Activated CD8-positive, alpha-beta T cell treated with anti-CD3 and anti-CD28 coated beads for 36 hours (primary cell): ENCODE results near the gene LENEP. TPM values are rescaled to one million over a fixed set of nuclear protein-coding genes. Genes with fewer than 3 reads are reported as not detected.
A peak's percentile ranks its signal among the peaks of the same experiment; 100 is the strongest.

Experiments used
- ATAC-seq: fragments of 200-7000 bp; cut with Tn5 transposase; one replicate; pipeline ENCODE4 v1.10.0; 2021; ENCODE audit warnings: mild to moderate bottlenecking, moderate library complexity
- CTCF ChIA-PET: fragments of 350-600 bp; sonication (Branson Sonifier 250); formaldehyde crosslinking; loops from one replicate; lab custom pipeline; 2021; ENCODE audit warnings: antibody characterized with exemption; lab: Charles Lee
- POLR2A ChIA-PET: fragments of 350-600 bp; sonication (Branson Sonifier 250); formaldehyde crosslinking; loops from one replicate; lab custom pipeline; 2021; ENCODE audit warnings: antibody characterized with exemption; lab: Charles Lee
- DNase-seq: peaks from one replicate; pipeline ENCODE4 v3.0.0-alpha.2; 2020
- H3K27ac Mint-ChIP-seq: one replicate; pipeline ENCODE4 v1.8.0; 2021; ENCODE audit warnings: mild to moderate bottlenecking, mixed read lengths
- H3K27me3 Mint-ChIP-seq: one replicate; pipeline ENCODE4 v1.8.0; 2021; ENCODE audit warnings: mixed read lengths
- H3K36me3 Mint-ChIP-seq: one replicate; pipeline ENCODE4 v1.8.0; 2021; ENCODE audit warnings: low read depth, mixed read lengths
- H3K4me1 Mint-ChIP-seq: one replicate; pipeline ENCODE4 v1.8.0; 2021; ENCODE audit warnings: low read depth, mixed read lengths
- H3K4me3 Mint-ChIP-seq: one replicate; pipeline ENCODE4 v1.8.0; 2021; ENCODE audit warnings: mild to moderate bottlenecking, moderate library complexity, mixed read lengths
- H3K9me3 Mint-ChIP-seq: one replicate; pipeline ENCODE4 v1.8.0; 2021; ENCODE audit warnings: mixed read lengths
- intact Hi-C: fragments of 100-400 bp; cut with micrococcal nuclease; formaldehyde crosslinking; loops from one replicate; pipeline ENCODE4 v1.10.0; 2022
- total RNA-seq, 2 experiments: library from RNA; stranded (reverse); gene quantifications; one replicate each; pipeline ENCODE4 v1.2.3, GENCODE V29; 2021
- TF ChIP-seq, protein P1 (sequence below): fragments of 200-600 bp; IDR thresholded peaks from one replicate; pipeline ENCODE4 v1.8.0; 2022; ENCODE audit warnings: antibody characterized with exemption, mild to moderate bottlenecking

LENEP gene
- total RNA-seq, 2 experiments from 2014 or later = not detected

DNA sequence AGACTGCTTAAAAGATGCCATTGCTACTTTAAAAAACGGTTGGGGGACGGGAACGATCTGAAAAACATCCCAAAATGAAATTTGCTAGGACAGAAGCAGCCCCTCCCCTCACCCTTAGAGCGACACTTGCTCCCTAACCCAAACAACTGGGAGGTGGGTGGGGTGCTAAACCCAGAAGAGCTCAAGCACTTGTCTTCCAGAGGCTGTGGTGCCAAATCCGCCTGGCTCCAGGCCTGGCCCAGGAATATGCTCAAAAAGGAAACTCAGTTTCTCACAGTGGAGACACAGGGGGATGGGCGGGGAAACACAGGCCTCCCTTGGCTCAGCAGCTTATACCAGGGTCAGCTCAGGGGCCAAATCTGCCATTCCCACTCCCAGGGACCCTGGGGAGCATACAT is 36.8 kb upstream of the LENEP start:
- Mint-ChIP-seq H3K9me3 (no peaks in the 10 kb centered on the region), H3K4me3 (peak overlapping the region; percentile 91), H3K27ac (peak overlapping the region; percentile 97), H3K36me3 (peaks cover 16% of the 10 kb centered on the region), H3K4me1 (peaks cover 67% of the 10 kb centered on the region), H3K27me3 (no peaks in the 10 kb centered on the region)
- ATAC-seq (no peak), DNase-seq (no peak)
- CTCF ChIA-PET = interaction anchor here (0.9 to 6.7 kb wide), 9 partner anchors 14 to 211 kb away, joined by 3 to 49 read pairs (median 10); partner anchors contain the start of genes ADAM15, LENEP, PMVK and SHC1
- POLR2A ChIA-PET = interaction anchor here (0.8 to 3.3 kb wide), 9 partner anchors 8 to 59 kb away, joined by 3 to 11 read pairs (median 4); partner anchors contain the start of gene FLAD1
- TF ChIP-seq, protein P1, sequence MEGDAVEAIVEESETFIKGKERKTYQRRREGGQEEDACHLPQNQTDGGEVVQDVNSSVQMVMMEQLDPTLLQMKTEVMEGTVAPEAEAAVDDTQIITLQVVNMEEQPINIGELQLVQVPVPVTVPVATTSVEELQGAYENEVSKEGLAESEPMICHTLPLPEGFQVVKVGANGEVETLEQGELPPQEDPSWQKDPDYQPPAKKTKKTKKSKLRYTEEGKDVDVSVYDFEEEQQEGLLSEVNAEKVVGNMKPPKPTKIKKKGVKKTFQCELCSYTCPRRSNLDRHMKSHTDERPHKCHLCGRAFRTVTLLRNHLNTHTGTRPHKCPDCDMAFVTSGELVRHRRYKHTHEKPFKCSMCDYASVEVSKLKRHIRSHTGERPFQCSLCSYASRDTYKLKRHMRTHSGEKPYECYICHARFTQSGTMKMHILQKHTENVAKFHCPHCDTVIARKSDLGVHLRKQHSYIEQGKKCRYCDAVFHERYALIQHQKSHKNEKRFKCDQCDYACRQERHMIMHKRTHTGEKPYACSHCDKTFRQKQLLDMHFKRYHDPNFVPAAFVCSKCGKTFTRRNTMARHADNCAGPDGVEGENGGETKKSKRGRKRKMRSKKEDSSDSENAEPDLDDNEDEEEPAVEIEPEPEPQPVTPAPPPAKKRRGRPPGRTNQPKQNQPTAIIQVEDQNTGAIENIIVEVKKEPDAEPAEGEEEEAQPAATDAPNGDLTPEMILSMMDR = no peak
- intact Hi-C loops = no loop called here

DNA sequence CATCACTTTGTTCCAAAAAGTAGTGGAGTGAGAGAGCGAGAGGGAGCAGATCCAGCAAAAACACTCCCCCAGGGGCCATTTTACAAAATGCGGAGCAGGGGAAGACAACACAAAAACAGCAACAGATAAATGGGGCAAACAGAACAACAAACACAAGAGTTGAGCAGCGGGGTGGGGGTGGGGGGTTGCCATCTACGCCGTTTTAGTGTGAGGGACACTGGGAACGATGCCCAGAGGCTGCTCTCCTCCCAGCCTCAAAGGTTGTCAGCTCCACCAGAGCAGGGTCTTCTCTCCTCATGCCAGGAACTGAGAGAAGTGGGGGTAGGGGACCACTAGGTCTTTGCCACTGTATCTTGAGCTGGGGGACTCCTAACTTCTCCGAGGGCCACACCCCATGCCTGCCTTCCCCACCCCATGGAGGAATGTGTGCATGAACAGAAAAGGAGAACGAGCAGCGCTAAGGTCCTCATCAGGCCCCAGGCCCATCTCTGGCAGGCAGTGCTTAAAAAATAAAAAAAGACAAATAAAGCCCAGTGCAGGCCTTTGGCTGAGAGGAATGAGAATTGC is 36.2 kb upstream of the LENEP start:
- intact Hi-C loops = no loop called here
- TF ChIP-seq, protein P1 = no peak
- Mint-ChIP-seq H3K36me3 (peaks cover 17% of the 10 kb centered on the region), H3K27me3 (no peaks in the 10 kb centered on the region), H3K4me1 (peaks cover 62% of the 10 kb centered on the region), H3K9me3 (no peaks in the 10 kb centered on the region), H3K27ac (peak overlapping the region; percentile 72), H3K4me3 (no peak overlapping the region)
- ChIA-PET CTCF (interaction anchor here (2.4 to 6.7 kb wide), 3 partner anchors 13 to 105 kb away, joined by 5 to 37 read pairs (median 10); partner anchors contain the start of gene SHC1), POLR2A (interaction anchor here (1.1 to 3.3 kb wide), 3 partner anchors 15 to 20 kb away, joined by 4 to 11 read pairs (median 5); no protein-coding TSS in a partner anchor)
- DNase-seq = no peak
- no peak for ATAC-seq

DNA sequence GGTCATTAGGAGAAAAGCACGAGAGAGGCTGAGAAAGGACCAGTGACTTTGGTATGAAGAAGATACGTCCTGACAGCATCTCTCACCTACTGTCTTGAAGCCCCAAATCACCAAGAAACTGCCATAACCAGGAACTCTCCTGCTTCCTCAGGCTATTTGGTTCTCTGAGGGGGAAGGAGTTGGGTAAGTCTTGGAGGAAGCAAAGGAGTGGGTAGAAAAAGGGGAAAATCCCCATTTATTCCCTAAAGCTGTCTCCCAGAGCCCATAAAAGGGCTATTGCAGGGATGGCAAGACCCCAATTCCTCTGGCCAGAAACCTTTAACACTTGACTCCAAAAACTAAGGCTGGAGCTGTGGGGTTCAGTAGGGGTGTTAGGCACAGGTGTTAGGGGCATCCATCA is 35.4 kb upstream of the LENEP start:
- peaks cover 23% of the 10 kb centered on the region for H3K36me3 Mint-ChIP-seq
- no peak for ATAC-seq
- POLR2A ChIA-PET = interaction anchor here (0.9 to 1.7 kb wide), 3 partner anchors 14 to 41 kb away, joined by 3 to 7 read pairs (median 5); partner anchors contain the start of gene CKS1B

DNA sequence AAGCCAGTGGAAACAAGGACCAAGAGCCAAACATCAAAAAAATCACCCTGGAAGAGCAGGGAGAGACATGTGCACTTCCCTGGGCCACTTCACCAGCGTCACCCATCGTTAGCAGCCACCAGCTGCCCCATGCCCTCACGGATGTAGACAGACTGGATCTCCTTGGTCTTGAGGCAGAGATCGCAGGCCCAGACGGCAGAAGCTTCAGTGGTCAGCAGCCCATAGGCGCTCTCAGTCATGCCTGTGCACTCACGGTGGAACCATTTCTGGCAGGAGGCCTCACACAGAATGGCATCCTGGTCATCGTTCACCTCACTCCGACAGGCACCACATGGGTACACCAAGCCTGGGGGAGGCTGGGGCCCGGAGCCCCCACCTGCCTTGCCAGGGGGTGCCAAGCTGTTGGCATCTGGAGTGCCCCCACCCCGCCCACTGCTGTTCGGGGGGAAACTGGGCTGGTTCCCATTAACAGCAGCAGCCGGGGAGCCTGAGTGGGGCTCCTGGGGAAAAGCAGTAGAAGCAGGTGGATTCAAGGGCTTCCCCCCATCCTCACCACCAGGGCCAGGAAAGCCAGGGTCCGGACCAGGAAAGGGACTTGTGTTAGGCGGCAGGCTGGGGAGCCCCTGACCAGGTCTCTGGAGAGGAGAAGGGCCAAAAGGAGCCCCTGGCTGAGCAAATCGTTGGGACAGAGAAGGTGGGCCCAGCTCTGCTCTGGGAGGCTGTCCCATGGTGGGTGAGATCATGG is 34.5 kb upstream of the LENEP start:
- TF ChIP-seq, protein P1 = no peak
- ChIA-PET POLR2A (interaction anchor here (0.5 to 1.7 kb wide), 4 partner anchors 13 to 177 kb away, joined by 3 to 7 read pairs (median 4); partner anchors contain the start of genes CKS1B and SLC50A1), CTCF (interaction anchor here (1.1 to 2.4 kb wide), 2 partner anchors 12 to 103 kb away, joined by 3 to 5 read pairs; no protein-coding TSS in a partner anchor)
- intact Hi-C loops = no loop called here
- Mint-ChIP-seq H3K27ac (peak overlapping the region; percentile 61), H3K27me3 (no peaks in the 10 kb centered on the region), H3K4me3 (no peak overlapping the region), H3K4me1 (peaks cover 58% of the 10 kb centered on the region), H3K36me3 (peaks cover 30% of the 10 kb centered on the region), H3K9me3 (no peaks in the 10 kb centered on the region)
- no peak for ATAC-seq
- no peak for DNase-seq

More for the DNA sequence above, 35.4 kb upstream of the LENEP start:
- CTCF ChIA-PET = interaction anchor here (2.4 to 6.7 kb wide), 2 partner anchors 58 to 104 kb away, joined by 5 to 37 read pairs; no protein-coding TSS in a partner anchor
- Mint-ChIP-seq H3K27ac (no peak overlapping the region), H3K4me1 (peaks cover 59% of the 10 kb centered on the region), H3K4me3 (no peak overlapping the region), H3K9me3 (no peaks in the 10 kb centered on the region), H3K27me3 (no peaks in the 10 kb centered on the region)
- TF ChIP-seq, protein P1 = no peak
- intact Hi-C loops = no loop called here
- no peak for DNase-seq
